CD4-positive, alpha-beta T cell treated with Interleukin-17A for 4 hours (primary cell): Measurements from ENCODE around the gene GORASP2.

ENCODE experiments used
- DNase-seq: peaks from one replicate; pipeline ENCODE4 v3.0.0-alpha.2; 2020; ENCODE audit warnings: mixed read lengths

The GORASP2 gene

GRCh38 chr2:170968205-170969003, 39.4 kb downstream of the GORASP2 start:
- DNase-seq: no peak

GRCh38 chr2:170969030-170969429, 40.0 kb downstream of the GORASP2 start:
- DNase-seq: no peak

DNA sequence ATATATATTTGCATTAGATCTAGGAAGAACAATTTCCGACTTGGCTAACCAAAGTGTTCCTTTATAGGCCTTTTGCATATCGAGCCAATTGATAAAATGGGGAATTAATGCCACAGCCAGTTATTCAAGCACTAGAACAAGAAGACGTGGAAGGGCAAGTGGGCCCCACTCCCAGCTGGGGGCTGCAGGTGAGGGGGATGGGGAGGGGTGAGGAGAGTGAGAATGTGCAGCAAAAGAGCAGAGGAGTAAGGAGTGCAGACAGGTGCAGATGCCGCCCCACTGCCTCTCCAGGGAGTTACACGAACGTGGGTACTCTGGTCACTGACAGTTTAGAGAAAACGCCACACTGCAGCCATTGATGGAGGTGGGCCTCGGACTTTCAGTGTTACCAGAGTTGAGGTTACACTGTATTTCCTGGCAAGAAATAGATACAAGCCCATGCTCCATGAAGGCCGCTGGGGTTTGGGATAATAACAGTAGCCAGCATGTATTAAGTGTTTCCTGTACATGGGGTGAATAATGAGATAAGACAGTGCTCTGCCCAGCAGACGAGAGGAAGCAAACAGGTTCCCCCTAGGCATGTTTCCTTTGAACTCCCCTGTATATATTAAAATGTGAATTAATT, 40.9 kb downstream of the GORASP2 start:
- no peak for DNase-seq

- DNase-seq: no peak
Observed at GRCh38 chr2:170971071-170971470, 42.0 kb downstream of the GORASP2 start.

GRCh38 chr2:170972296-170973224, 43.5 kb downstream of the GORASP2 start:
- DNase-seq: no peak

GRCh38 chr2:170973225-170973491, 44.1 kb downstream of the GORASP2 start:
- DNase-seq: no peak

DNA sequence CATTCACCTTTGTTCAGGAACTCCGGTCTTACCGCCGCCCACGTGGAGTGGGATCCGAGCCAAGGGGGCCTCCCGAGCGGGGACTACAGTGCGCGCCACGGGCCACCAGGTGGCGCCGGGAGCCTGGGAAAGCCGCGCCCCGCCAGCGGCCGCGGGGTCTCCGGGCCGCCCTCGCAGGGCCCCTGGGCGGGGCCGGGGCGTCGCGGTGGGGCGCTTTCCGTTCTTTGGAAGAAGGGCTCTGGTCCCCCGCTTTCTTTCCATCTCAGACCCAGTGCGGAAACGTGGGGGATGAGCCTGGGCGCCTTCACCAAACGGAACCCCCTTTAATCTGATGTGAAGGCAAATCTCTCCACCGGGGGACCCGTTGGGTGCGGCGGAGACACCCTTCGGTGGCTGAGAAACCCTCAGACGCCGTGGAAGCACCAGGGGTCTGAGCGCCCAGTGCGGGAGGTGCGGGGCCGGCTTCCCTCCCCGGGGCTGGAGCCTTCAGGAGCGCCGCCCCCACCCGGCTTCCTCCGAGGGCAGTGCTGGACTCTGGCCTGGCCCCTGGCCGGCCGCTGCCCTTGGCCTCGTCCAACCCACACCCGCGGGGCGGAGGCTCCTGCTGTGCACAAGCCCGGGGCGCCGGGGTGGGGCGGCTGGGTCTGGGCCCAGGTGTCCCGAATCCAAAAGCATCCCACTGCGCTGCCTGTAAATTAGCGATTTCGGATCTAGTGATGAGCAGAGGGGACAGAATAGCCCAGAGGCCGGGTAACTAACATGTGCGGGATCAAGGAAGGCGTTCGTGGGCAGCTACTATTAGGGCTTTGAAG, 44.6 kb downstream of the GORASP2 start:
- DNase-seq: peak; percentile 92

GRCh38 chr2:170974304-170974993, 45.4 kb downstream of the GORASP2 start:
- DNase-seq: no peak

GRCh38 chr2:170975127-170975942, 46.3 kb downstream of the GORASP2 start:
- no peak for DNase-seq

DNA sequence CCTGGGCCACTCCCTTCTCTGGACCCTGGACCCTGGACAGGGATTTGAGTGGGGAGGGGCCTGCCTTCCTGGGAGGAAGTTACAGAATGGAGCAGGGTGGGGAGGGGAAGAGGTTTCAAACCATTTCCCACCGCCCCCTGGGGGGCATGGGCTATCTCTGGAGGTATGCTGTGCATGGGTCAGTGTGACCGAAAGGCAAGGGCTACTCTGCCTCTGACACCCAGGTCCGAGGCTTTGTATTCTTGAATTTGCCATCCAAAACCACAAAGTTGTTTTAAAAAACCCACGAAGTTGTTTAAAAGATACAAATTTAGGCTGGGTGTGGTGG, 46.9 kb downstream of the GORASP2 start:
- DNase-seq: no peak

- DNase-seq: no peak
Observed at GRCh38 chr2:170984079-170984478, 55.0 kb downstream of the GORASP2 start.

GRCh38 chr2:170985407-170985806, 56.4 kb downstream of the GORASP2 start:
- no peak for DNase-seq

DNA sequence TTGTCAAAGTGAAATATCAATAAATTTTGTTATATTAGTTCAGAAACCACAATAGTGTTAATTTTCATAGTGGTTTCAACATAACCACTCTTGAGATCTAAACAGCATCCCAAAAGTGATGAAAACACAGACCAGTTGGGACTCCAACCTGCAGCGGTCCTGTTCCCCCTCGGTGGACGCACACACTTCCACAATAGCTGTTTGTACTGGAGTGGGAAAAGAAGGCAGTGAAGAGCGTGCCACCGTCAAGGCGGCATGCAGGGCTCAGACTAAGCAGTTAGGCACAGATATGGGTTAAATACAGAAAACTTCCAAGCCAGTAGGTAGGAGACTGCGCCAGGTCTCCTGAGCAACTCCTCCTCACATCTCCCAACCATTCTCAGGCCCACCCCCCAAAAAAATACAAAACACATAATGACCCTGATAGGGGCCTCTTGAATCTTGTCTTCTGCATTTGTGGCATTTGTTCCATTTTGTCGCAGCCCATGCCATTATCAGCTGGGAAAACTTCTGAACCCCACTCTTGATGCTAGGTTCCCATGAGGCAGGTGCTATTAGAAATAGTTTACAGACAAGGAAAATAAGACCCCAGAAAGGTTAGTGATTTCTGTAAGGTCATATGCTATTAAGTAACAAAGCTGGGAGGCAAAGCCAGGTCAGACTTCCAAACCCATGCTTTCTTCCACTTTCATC, 57.7 kb downstream of the GORASP2 start:
- DNase-seq: no peak

- no peak for DNase-seq
Observed at GRCh38 chr2:170991398-170992182, 62.5 kb downstream of the GORASP2 start.

DNA sequence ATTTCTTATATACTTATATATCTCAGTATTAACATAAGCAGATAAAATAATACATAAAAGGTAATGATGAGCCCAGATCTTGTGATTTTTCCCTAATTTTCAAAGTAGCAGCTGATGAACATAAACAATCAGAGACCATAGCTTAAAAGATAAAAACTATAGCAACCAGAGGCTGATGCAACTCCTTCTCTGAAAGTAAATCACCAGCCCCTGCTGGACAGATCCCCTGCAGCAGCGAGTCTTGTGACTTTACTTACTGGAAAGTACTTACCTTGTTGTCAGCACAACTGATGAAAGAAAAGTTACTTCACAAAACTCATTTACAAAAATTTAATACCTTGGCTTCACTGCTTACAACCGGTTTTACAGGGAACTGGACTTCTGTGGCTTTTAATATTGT, 67.3 kb downstream of the GORASP2 start:
- no peak for DNase-seq

GRCh38 chr2:170997893-170998597, 69.0 kb downstream of the GORASP2 start:
- DNase-seq: no peak

GRCh38 chr2:170999654-171000053, 70.6 kb downstream of the GORASP2 start:
- DNase-seq: no peak

DNA sequence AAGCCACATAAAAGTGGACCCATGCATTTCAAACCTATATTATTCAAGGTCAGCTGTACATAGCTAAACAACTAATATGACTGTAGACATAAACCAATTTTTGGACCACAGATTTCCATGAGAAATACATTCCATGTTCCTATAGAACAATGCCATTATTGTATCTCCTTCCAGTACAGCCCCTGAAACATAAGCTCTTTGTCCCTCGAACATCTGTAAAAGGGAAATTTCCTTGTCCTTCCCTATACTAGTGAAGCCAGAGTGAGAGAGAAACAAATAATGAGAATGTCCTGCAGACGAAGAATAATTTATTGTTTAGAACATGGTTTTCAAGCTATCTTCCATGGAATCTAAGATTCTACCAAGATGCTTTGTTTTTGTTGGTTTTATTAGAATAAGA, 75.3 kb downstream of the GORASP2 start:
- DNase-seq: no peak

GRCh38 chr2:171004833-171005232, 75.8 kb downstream of the GORASP2 start:
- no peak for DNase-seq
